HCT116 (cell line): ENCODE results near the gene NGFR. TPM values are rescaled to one million over a fixed set of nuclear protein-coding genes. Genes with fewer than 3 reads are reported as not detected.

ENCODE experiments used
- ATAC-seq: fragments of 200-7000 bp; cut with Tn5 transposase; 2 replicates; pipeline ENCODE4 v1.9.1; 2020; ENCODE audit warnings: mild to moderate bottlenecking, moderate library complexity
- BruUV-seq: library from RNA; stranded (reverse); fragments of 400-500 nt; replicated peaks from 2 replicates; lab custom pipeline; 2021; lab: Mats Ljungman, UMichigan
- CTCF ChIA-PET: fragments of 300-600 bp; sonication (Branson Sonifier 250); formaldehyde crosslinking; loops from one replicate; lab custom pipeline; 2021; ENCODE audit warnings: antibody characterized with exemption; lab: Charles Lee
- POLR2A ChIA-PET: fragments of 300-600, 350-600 bp; sonication (Branson Sonifier 250); formaldehyde crosslinking; loops from one replicate; lab custom pipeline; 2021; ENCODE audit warnings: antibody characterized with exemption; lab: Charles Lee
- RAD21 ChIA-PET, 2 experiments: fragments of 300-600 bp; sonication (Branson Sonifier 250); formaldehyde crosslinking; loops; one replicate each; lab custom pipeline; 2023; ENCODE audit warnings: low total read pairs in 2 of 2; ENCODE audit not compliant: uncharacterized antibody in 2 of 2, unreplicated experiment in 2 of 2, low non-redundant PET in 1 of 2; lab: Charles Lee
- DNase-seq: peaks from one replicate; pipeline ENCODE4 v3.0.0-alpha.2; 2010; ENCODE audit warnings: low read depth, low spot score
- H2AFZ ChIP-seq: fragments of 200-600 bp; shearing (Covaris generic), sonication (generic); 2 replicates; pipeline ENCODE4 v1.6.1; 2017; ENCODE audit warnings: low read depth, mixed run types, mixed read lengths, antibody characterized with exemption, low read length; ENCODE audit not compliant: poor library complexity, severe bottlenecking
- H3K27ac ChIP-seq: 2 replicates; pipeline ENCODE4 v1.5.1; 2012; ENCODE audit warnings: low read depth, low read length
- H3K27me3 ChIP-seq: fragments of 200-600 bp; sonication (generic); 2 replicates; pipeline ENCODE4 v1.6.1; 2016; ENCODE audit warnings: mixed run types, low read length, mixed read lengths; ENCODE audit not compliant: insufficient read depth
- H3K36me3 ChIP-seq, 2 experiments: fragments of 200-500 bp in 1 of 2; fragments of 200-600 bp in 1 of 2; sonication (Bioruptor generic) in 1 of 2; sonication (generic) in 1 of 2; 2 replicates each; pipeline versions ENCODE4 v1.5.1 to v1.6.1; 2014 to 2016; ENCODE audit warnings: low read length in 2 of 2, inconsistent platforms in 1 of 2, mixed read lengths in 1 of 2, mixed run types in 1 of 2; ENCODE audit not compliant: insufficient read depth in 2 of 2, control insufficient read depth in 1 of 2
- H3K4me1 ChIP-seq, 2 experiments: fragments of 200-600 bp in 1 of 2; sonication (generic) in 1 of 2; 2 replicates each; pipeline versions ENCODE4 v1.5.1 to v1.6.1; 2012 to 2017; ENCODE audit warnings: low read length in 2 of 2, inconsistent platforms in 1 of 2, mild to moderate bottlenecking in 1 of 2, mixed read lengths in 1 of 2, mixed run types in 1 of 2, moderate library complexity in 1 of 2; ENCODE audit not compliant: insufficient read depth in 2 of 2, control insufficient read depth in 1 of 2
- H3K4me2 ChIP-seq: fragments of 200-600 bp; sonication (generic); 2 replicates; pipeline ENCODE4 v1.6.1; 2017; ENCODE audit warnings: mixed run types, low read length, mixed read lengths
- H3K4me3 ChIP-seq, 2 experiments: fragments of 200-600 bp in 1 of 2; sonication (generic) in 1 of 2; replicated peaks in 1 of 2; 2 replicates each; pipeline ENCODE4 v1.5.1; 2011 to 2016; ENCODE audit warnings: low read length in 2 of 2, control low read depth in 1 of 2, low read depth in 1 of 2, mild to moderate bottlenecking in 1 of 2, mixed read lengths in 1 of 2, mixed run types in 1 of 2
- H3K79me2 ChIP-seq: fragments of 200-600 bp; sonication (generic); 2 replicates; pipeline ENCODE4 v1.6.1; 2017; ENCODE audit warnings: mild to moderate bottlenecking, mixed run types, low read length, moderate library complexity, mixed read lengths; ENCODE audit not compliant: insufficient read depth
- H3K9ac ChIP-seq: fragments of 200-600 bp; sonication (generic); 2 replicates; pipeline ENCODE4 v1.6.1; 2016; ENCODE audit warnings: low read length, mixed read lengths
- H3K9me2 ChIP-seq: fragments of 200-600 bp; sonication (generic), shearing (Covaris generic); 2 replicates; pipeline ENCODE4 v1.6.1; 2017; ENCODE audit warnings: mixed run types, mild to moderate bottlenecking, moderate library complexity; ENCODE audit not compliant: insufficient read depth
- H3K9me3 ChIP-seq, 2 experiments: fragments of 200-500 bp in 1 of 2; fragments of 200-600 bp in 1 of 2; sonication (Bioruptor generic) in 1 of 2; sonication (generic) in 1 of 2; 2 replicates each; pipeline ENCODE4 v1.6.1; 2014 to 2017; ENCODE audit warnings: low read length in 2 of 2, mixed read lengths in 2 of 2, inconsistent platforms in 1 of 2, low read depth in 1 of 2, mild to moderate bottlenecking in 1 of 2, mixed run types in 1 of 2, moderate library complexity in 1 of 2; ENCODE audit not compliant: control insufficient read depth in 1 of 2, insufficient read depth in 1 of 2
- H4K20me1 ChIP-seq: fragments of 200-600 bp; sonication (generic), shearing (Covaris generic); 2 replicates; pipeline ENCODE4 v1.6.1; 2017; ENCODE audit warnings: mixed run types, mild to moderate bottlenecking, moderate library complexity; ENCODE audit not compliant: insufficient read depth
- ATF3 ChIP-seq: IDR thresholded peaks from 2 replicates; pipeline ENCODE4 v1.6.1; 2012
- CBX3 ChIP-seq: IDR thresholded peaks from 2 replicates; pipeline ENCODE4 v1.6.1; 2012; ENCODE audit warnings: low read depth
- CTCF ChIP-seq, 3 experiments: fragments of 200-600 bp in 1 of 3; sonication (generic) in 1 of 3; IDR thresholded peaks in 2 of 3; conservative IDR thresholded peaks in 1 of 3; 2 replicates each; pipeline ENCODE4 v1.5.1; 2012 to 2017; ENCODE audit warnings: low read depth in 2 of 3, low read length in 2 of 3, antibody characterized with exemption in 1 of 3, borderline replicate concordance in 1 of 3, control low read depth in 1 of 3, mild to moderate bottlenecking in 1 of 3, mixed read lengths in 1 of 3, mixed run types in 1 of 3, moderate library complexity in 1 of 3; ENCODE audit not compliant: insufficient read depth in 1 of 3
- EGR1 ChIP-seq: IDR thresholded peaks from 2 replicates; pipeline ENCODE4 v1.6.1; 2012; ENCODE audit warnings: low read depth
- EZH2 ChIP-seq: fragments of 200-600 bp; sonication (generic); IDR thresholded peaks from 2 replicates; pipeline ENCODE4 v1.6.1; 2017; ENCODE audit warnings: antibody characterized with exemption, mixed run types
- EZH2phosphoT487 ChIP-seq: fragments of 200-600 bp; IDR thresholded peaks from 2 replicates; pipeline ENCODE4 v1.6.1; 2018; ENCODE audit warnings: antibody characterized with exemption, borderline replicate concordance
- JUND ChIP-seq: IDR thresholded peaks from 2 replicates; pipeline ENCODE4 v1.6.1; 2012
- MAX ChIP-seq: IDR thresholded peaks from 2 replicates; pipeline ENCODE4 v1.6.1; 2012
- RAD21 ChIP-seq: IDR thresholded peaks from 2 replicates; pipeline ENCODE4 v1.6.1; 2012; ENCODE audit warnings: low read depth, mild to moderate bottlenecking
- REST ChIP-seq: IDR thresholded peaks from 2 replicates; pipeline ENCODE4 v1.6.1; 2012; ENCODE audit warnings: low read depth
- SIN3A ChIP-seq: IDR thresholded peaks from 2 replicates; pipeline ENCODE4 v1.6.1; 2012; ENCODE audit warnings: low read depth
- SRF ChIP-seq: IDR thresholded peaks from 2 replicates; pipeline ENCODE4 v1.6.1; 2012; ENCODE audit warnings: low read depth
- TCF7L2 ChIP-seq: IDR thresholded peaks from 2 replicates; pipeline ENCODE4 v1.7.0; 2011; ENCODE audit warnings: borderline replicate concordance, inconsistent platforms; ENCODE audit not compliant: insufficient read depth, insufficient read length; ENCODE audit errors: extremely low read depth
- YY1 ChIP-seq: IDR thresholded peaks from 2 replicates; pipeline ENCODE4 v1.6.1; 2011; ENCODE audit warnings: low read length, low read depth, moderate library complexity, mild to moderate bottlenecking; ENCODE audit not compliant: insufficient replicate concordance; ENCODE audit errors: extremely low read depth
- ZBTB33 ChIP-seq: IDR thresholded peaks from 2 replicates; pipeline ENCODE4 v1.6.1; 2011; ENCODE audit warnings: mild to moderate bottlenecking, low read length, moderate library complexity; ENCODE audit not compliant: insufficient replicate concordance; ENCODE audit errors: extremely low read depth
- intact Hi-C: fragments of 100-400 bp; cut with micrococcal nuclease; formaldehyde crosslinking; loops from 2 replicates; pipeline ENCODE4 v1.10.0; 2022
- total RNA-seq: library from RNA; stranded (reverse); gene quantifications from one replicate; pipeline ENCODE4 v1.2.1, GENCODE V29; 2021; ENCODE audit not compliant: unreplicated experiment

The NGFR gene
- total RNA-seq, 1 experiment from 2014 or later, result 6.1 TPM

GRCh38 chr17:49477709-49478108 is 17.4 kb upstream of the NGFR start:
- Histone ChIP-seq H3K9ac (no peak overlapping the region), H3K27me3 (peaks cover 33% of the 10 kb centered on the region), H3K27ac (no peak overlapping the region), H3K4me3 (no peak overlapping the region), H3K4me1 (peaks cover 0 to 7% of the 10 kb centered on the region in 2 experiments; a peak in 1 of 4 replicates), H2AFZ (no peak overlapping the region), H3K79me2 (no peaks in the 10 kb centered on the region), H4K20me1 (no peaks in the 10 kb centered on the region), H3K9me2 (no peaks in the 10 kb centered on the region), H3K36me3 (no peaks in the 10 kb centered on the region), H3K9me3 (peaks cover 3 to 6% of the 10 kb centered on the region in 2 experiments; a peak in 2 of 4 replicates), H3K4me2 (no peak overlapping the region)
- ATAC-seq (no peak), DNase-seq (no peak)
- intact Hi-C loops, result no loop called here
- BruUV-seq, result no TSS peak
- TF ChIP-seq EGR1, result no peak
- TF ChIP-seq SRF, result no peak
- no peak for TF ChIP-seq CBX3
- no peak for TF ChIP-seq EZH2phosphoT487
- no peak for TF ChIP-seq EZH2
- no peak for TF ChIP-seq JUND
- no peak for TF ChIP-seq YY1
- TF ChIP-seq ATF3, result no peak
- no peak for TF ChIP-seq CTCF (IDR thresholded peaks at IDR 0.05 in 2 of 3, conservative IDR thresholded peaks at IDR 0.05 in 1 of 3; ENCODE audit: borderline replicate concordance in 1 of 3, insufficient read depth in 1 of 3, low read depth in 2 of 3, low read length in 2 of 3)
- no peak for TF ChIP-seq SIN3A
- no peak for TF ChIP-seq REST
- TF ChIP-seq ZBTB33, result no peak
- no peak for TF ChIP-seq MAX
- no peak for TF ChIP-seq TCF7L2
- no peak for TF ChIP-seq RAD21
- ChIA-PET CTCF (no interaction called here), RAD21 (no interaction called here), POLR2A (no interaction called here)
